Astrocyte of the cerebellum (primary cell): ENCODE results near the gene TMEM129.
A peak's percentile ranks its signal among the peaks of the same experiment; 100 is the strongest.

Source experiments
- DNase-seq: peaks from one replicate; pipeline ENCODE4 v3.0.0-alpha.2; 2011; ENCODE audit warnings: low read depth
- H3K4me3 ChIP-seq: 2 replicates; pipeline ENCODE4 v1.5.1; 2011; ENCODE audit warnings: mild to moderate bottlenecking, low read depth, low read length, moderate library complexity
- in situ Hi-C: cut with HindIII; loops from 2 replicates; pipeline ENCODE4 v1.10.0; 2017; ENCODE audit warnings: low sequenced_read_pairs
- TF ChIP-seq, protein P1 (sequence below): IDR thresholded peaks from 2 replicates; pipeline ENCODE4 v1.5.1; 2012; ENCODE audit warnings: low read length, low read depth, moderate library complexity, mild to moderate bottlenecking; ENCODE audit errors: missing control alignments

TMEM129 gene, protein sequence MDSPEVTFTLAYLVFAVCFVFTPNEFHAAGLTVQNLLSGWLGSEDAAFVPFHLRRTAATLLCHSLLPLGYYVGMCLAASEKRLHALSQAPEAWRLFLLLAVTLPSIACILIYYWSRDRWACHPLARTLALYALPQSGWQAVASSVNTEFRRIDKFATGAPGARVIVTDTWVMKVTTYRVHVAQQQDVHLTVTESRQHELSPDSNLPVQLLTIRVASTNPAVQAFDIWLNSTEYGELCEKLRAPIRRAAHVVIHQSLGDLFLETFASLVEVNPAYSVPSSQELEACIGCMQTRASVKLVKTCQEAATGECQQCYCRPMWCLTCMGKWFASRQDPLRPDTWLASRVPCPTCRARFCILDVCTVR

DNA sequence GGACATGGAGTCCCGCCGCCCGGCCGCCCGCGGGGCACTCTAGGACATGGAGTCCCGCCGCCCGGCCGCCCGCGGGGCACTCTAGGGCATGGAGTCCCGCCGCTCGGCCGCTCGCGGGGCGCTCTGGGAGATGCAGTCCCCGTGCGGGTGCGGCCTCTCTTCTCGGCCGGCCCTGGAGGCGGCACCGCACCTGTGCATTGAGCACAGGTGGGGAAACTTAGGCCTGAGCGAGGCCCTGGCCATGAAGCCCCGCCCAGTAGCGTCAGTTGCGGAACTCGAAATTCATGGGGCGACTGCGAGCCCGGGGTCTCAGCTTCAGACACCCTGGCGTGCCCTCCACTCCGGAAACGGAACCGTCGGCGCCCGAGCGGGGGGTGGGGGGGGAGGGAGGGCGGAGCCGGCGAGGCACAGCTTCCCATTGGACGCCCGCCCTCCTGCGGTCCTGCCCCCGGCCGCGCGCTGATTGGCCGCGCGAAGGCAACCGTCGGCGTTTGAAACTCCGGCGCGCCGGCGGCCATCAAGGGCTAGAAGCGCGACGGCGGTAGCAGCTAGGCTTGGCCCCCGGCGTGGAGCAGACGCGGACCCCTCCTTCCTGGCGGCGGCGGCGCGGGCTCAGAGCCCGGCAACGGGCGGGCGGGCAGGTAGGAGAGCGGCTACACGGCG is at the start of gene TMEM129, which contains the start of gene TACC3:
Gene TMEM129 (minus strand): TSS at position 321 of the 663 bp plus-strand sequence. CDS start 486 bp downstream, outside the sequence.
Gene TACC3 (plus strand): TSS at position 519 of the 663 bp plus-strand sequence. CDS start 1,901 bp downstream, outside the sequence.
- peak; percentile 60 for DNase-seq
- TF ChIP-seq, protein P1, sequence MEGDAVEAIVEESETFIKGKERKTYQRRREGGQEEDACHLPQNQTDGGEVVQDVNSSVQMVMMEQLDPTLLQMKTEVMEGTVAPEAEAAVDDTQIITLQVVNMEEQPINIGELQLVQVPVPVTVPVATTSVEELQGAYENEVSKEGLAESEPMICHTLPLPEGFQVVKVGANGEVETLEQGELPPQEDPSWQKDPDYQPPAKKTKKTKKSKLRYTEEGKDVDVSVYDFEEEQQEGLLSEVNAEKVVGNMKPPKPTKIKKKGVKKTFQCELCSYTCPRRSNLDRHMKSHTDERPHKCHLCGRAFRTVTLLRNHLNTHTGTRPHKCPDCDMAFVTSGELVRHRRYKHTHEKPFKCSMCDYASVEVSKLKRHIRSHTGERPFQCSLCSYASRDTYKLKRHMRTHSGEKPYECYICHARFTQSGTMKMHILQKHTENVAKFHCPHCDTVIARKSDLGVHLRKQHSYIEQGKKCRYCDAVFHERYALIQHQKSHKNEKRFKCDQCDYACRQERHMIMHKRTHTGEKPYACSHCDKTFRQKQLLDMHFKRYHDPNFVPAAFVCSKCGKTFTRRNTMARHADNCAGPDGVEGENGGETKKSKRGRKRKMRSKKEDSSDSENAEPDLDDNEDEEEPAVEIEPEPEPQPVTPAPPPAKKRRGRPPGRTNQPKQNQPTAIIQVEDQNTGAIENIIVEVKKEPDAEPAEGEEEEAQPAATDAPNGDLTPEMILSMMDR = no peak
- in situ Hi-C loops = no loop called here
- peak within 1 kb of the TSS; percentile 54 for H3K4me3 ChIP-seq

DNA sequence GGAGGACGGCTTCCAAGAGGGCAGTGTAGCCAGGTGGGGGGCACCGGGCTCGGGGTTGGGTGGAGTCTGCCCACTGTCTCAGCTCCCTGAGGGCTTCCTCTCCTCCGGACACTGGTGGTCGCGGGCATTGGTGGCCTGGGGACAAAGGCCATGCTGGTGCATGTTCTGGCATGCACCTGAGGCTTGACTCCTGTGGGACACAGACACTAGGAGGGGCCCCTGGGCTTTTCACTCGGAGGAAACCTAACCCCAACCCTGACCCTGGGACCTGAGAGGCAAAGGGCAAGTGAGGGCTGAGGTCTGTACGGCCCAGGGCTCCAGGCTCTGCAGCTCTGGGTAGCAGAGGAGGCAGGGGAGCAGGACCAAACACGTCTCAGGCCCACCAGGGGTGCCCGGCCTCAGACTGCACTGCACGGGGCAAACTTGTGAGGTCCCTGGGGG is 49.7 kb upstream of the TMEM129 start:
- no peak for DNase-seq
- H3K4me3 ChIP-seq = no peak overlapping the region
- in situ Hi-C loops = no loop called here
- TF ChIP-seq, protein P1 = no peak

DNA sequence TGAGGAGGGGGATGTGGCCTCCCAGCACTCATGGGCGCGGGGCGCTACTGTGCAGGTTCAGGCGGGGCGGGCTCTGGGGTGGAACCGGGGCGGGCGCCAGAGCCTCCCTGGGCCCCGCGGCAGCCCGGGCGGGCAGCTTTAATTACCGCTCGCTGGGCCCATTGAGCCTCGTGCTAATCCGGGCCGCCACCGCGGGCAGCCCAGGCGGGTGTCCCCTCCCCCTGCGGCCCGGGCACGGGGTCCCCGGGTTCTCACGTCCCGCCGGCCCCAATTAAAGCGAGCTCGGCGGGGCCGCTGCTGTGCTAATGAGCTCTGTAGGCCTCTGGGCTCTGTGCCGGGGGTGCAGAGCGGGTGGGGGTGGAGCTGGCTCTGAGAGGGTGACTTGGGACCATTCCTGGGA is 49.1 kb upstream of the TMEM129 start:
- TF ChIP-seq, protein P1 = no peak
- in situ Hi-C loops = no loop called here
- no peak overlapping the region for H3K4me3 ChIP-seq
- no peak for DNase-seq

DNA sequence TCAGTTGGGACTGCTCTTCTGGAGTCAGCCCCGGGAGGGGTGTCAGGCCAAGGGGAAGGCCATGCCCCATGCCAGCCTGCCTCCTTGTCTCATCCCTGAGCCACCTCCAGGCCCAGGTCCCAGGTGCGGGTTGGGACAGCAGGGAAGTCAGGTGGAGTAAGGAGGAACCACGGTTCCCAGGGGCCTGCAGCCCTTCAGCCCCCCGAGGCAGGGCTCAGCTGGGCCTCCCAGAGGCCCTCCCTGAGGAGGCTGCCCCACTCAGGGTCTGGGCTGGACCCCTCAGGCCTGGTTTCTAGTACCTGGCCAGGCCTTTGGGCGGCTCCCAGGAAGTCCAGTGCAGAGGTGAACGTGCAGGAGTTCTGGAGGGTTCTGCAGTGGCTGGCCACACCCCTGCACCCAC is 48.6 kb upstream of the TMEM129 start:
- no peak overlapping the region for H3K4me3 ChIP-seq
- in situ Hi-C loops = no loop called here
- TF ChIP-seq, protein P1 = no peak
- DNase-seq = no peak

DNA sequence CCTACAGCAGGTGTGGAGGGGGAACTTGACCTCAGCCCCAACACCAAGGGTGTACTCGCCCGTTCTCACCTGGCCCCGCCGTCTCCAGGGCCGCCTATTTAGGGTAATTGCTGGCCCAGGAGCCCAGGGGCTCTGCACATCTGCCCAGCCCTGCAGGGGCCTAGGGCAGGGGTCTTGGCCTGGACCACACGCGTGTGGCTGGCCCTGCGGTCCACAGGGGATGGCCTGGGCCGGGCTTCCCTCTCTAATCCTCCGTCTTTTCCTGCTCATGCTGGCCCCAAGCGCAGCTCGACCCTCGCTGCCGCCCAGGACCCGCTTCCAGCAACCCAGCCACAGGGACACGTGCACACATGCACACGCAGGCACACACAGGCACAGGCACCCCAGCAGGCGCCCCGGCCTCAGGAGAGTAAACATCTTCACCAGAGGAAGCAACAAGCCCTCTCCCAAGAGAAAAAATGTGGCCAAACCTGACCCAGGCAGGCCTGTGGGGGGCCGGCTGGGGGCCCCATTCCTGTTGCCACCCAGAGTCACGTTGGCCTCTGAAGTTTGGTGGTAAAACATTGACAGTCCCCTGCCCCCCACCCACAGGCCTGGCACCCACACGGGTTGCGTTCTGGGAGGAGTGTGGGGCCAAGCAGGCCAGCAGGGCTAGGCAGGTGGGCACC is 47.4 kb upstream of the TMEM129 start:
- no peak for DNase-seq
- H3K4me3 ChIP-seq = no peak overlapping the region
- TF ChIP-seq, protein P1 = no peak
- in situ Hi-C loops = no loop called here

DNA sequence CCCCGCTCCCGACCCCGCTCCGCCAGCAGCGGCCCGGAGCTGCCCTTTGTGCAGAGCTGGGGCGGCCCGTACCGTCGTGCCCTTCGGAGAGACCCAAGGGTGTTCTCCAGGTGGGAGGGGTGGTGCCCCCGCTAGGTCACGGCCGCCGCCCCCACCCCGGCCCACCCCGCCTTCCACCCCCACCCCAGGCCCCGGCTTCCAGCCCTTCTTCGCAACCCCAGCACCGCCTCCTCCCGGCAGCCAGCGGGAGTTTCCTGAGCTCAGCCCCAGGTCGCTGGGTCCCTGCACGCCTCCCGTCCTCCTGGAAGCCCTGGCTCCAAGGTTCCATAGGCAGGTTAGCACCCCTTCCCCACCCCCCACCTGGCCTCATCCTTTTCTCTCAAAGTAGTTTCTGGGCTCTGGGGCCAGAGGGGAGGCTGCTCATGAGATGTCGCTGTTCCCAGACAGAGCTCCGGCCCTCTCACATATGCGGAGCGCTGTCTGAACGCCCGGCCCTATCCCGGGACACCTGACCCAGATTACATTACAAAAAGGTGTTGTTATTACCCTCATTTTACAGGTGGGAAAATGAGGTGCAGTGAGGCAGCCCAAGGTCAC is 46.7 kb upstream of the TMEM129 start:
- peak overlapping the region; percentile 36 for H3K4me3 ChIP-seq
- TF ChIP-seq, protein P1 = peak; percentile 30
- in situ Hi-C loops = no loop called here
- DNase-seq = no peak
